ENCODE measurements around the gene TRIM29.

Gene TRIM29

GRCh38 chr11:120178561-120179056, 40.7 kb upstream of the TRIM29 start:
- no peak for ATAC-seq
- no peak for TF ChIP-seq TOX (CRISPR knock-in tag; IDR thresholded peaks at IDR 0.05; ENCODE audit: borderline replicate concordance)
- no peak for TF ChIP-seq ISL1 (CRISPR knock-in tag; IDR thresholded peaks at IDR 0.05)
- TF ChIP-seq ZNF70 (CRISPR knock-in tag; IDR thresholded peaks at IDR 0.05), result no peak
- TF ChIP-seq ZNF8 (CRISPR knock-in tag; IDR thresholded peaks at IDR 0.05), result no peak
- no peak for TF ChIP-seq ZFP3 (CRISPR knock-in tag; IDR thresholded peaks at IDR 0.05)
- TF ChIP-seq BACH2 (CRISPR knock-in tag; IDR thresholded peaks at IDR 0.05; ENCODE audit: borderline replicate concordance), result no peak
- no peak for TF ChIP-seq RARB (CRISPR knock-in tag; IDR thresholded peaks at IDR 0.05)
- TF ChIP-seq, protein P1, sequence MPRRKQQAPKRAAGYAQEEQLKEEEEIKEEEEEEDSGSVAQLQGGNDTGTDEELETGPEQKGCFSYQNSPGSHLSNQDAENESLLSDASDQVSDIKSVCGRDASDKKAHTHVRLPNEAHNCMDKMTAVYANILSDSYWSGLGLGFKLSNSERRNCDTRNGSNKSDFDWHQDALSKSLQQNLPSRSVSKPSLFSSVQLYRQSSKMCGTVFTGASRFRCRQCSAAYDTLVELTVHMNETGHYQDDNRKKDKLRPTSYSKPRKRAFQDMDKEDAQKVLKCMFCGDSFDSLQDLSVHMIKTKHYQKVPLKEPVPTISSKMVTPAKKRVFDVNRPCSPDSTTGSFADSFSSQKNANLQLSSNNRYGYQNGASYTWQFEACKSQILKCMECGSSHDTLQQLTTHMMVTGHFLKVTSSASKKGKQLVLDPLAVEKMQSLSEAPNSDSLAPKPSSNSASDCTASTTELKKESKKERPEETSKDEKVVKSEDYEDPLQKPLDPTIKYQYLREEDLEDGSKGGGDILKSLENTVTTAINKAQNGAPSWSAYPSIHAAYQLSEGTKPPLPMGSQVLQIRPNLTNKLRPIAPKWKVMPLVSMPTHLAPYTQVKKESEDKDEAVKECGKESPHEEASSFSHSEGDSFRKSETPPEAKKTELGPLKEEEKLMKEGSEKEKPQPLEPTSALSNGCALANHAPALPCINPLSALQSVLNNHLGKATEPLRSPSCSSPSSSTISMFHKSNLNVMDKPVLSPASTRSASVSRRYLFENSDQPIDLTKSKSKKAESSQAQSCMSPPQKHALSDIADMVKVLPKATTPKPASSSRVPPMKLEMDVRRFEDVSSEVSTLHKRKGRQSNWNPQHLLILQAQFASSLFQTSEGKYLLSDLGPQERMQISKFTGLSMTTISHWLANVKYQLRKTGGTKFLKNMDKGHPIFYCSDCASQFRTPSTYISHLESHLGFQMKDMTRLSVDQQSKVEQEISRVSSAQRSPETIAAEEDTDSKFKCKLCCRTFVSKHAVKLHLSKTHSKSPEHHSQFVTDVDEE (CRISPR knock-in tag; IDR thresholded peaks at IDR 0.05), result no peak

GRCh38 chr11:120174866-120175265, 37.0 kb upstream of the TRIM29 start:
- ATAC-seq, result no peak
- TF ChIP-seq POU6F1 (CRISPR knock-in tag; IDR thresholded peaks at IDR 0.05; ENCODE audit: borderline replicate concordance, low read depth), result no peak
- TF ChIP-seq ZC3H10 (CRISPR knock-in tag; IDR thresholded peaks at IDR 0.05), result no peak
- TF ChIP-seq ESRRG (CRISPR knock-in tag; IDR thresholded peaks at IDR 0.05), result no peak
- TF ChIP-seq ZNF8 (CRISPR knock-in tag; IDR thresholded peaks at IDR 0.05), result no peak
- TF ChIP-seq ZFP3 (CRISPR knock-in tag; IDR thresholded peaks at IDR 0.05), result no peak
- TF ChIP-seq BACH2 (CRISPR knock-in tag; IDR thresholded peaks at IDR 0.05; ENCODE audit: borderline replicate concordance), result no peak
- TF ChIP-seq SNAI2 (CRISPR knock-in tag; IDR thresholded peaks at IDR 0.05), result no peak
- TF ChIP-seq GLIS3 (CRISPR knock-in tag; IDR thresholded peaks at IDR 0.05), result no peak

DNA sequence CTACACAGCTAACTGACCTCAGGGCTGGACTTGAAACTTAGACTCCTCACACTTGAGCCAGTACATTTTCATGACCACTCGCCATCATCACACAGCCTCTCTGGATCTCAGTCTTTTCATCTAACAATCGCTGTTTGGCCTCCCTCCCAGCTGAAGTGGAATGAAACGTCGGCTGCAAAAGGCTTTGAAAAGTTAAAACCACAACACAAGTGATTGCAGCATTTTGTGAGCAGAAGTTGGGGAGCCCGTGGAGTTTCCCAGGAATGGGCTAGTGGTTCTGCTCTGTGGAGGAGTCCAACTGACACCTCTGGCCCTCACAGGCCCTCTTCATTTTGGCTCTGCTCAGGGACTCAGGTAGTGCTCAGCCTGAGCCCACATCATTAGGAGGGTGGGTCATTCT, 35.9 kb upstream of the TRIM29 start:
- ATAC-seq, result no peak
- TF ChIP-seq ZFP3 (CRISPR knock-in tag; IDR thresholded peaks at IDR 0.05) (no peak), ESRRG (CRISPR knock-in tag; IDR thresholded peaks at IDR 0.05) (no peak), BACH2 (CRISPR knock-in tag; IDR thresholded peaks at IDR 0.05; ENCODE audit: borderline replicate concordance) (no peak), ZNF70 (CRISPR knock-in tag; IDR thresholded peaks at IDR 0.05) (no peak), POU6F1 (CRISPR knock-in tag; IDR thresholded peaks at IDR 0.05; ENCODE audit: borderline replicate concordance, low read depth) (no peak)

DNA sequence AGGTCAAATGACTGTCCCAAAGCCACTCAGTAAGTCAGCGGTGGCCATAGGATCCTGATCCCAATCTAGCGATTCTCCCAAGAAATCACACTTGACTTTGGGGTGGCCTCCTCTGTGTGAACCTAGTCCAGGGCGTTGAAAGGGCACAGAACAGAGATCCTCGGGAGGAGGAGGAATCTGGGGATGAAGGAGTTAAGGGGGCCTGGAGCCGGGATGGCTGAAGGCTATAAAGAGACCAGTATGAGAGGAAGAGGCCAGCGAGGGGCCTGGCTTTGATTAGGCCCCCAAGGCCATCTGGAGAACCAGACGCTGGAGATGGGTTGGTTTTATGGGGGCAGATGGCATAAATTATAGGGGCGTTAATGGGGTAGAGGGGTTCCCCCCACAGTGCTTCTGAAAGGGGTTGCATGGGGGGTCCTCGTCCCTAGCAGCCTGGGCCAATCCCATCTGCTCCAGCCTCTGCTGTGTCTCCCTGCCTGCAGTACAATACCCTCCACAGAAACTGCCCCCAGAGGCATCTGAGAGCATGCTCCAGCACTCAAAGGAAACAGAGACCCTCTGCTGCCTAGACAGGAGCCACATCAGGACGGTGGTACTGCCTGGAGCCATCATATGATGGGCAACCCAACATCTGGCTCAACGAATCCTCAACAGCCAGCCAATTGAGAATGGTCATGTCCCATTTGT, 35.2 kb upstream of the TRIM29 start:
- no peak for ATAC-seq
- TF ChIP-seq POU6F1 (CRISPR knock-in tag; IDR thresholded peaks at IDR 0.05; ENCODE audit: borderline replicate concordance, low read depth), result no peak
- TF ChIP-seq TCF4 (CRISPR knock-in tag; IDR thresholded peaks at IDR 0.05; ENCODE audit: borderline replicate concordance), result peak; percentile 57
- no peak for TF ChIP-seq ZNF70 (CRISPR knock-in tag; IDR thresholded peaks at IDR 0.05)
- TF ChIP-seq PPARA (CRISPR knock-in tag; IDR thresholded peaks at IDR 0.05; ENCODE audit: borderline replicate concordance), result no peak
- no peak for TF ChIP-seq SNAI2 (CRISPR knock-in tag; IDR thresholded peaks at IDR 0.05)

Measured in SK-N-SH treated with all-trans-retinoic acid at 6 μM for 48 hours (cell line).